GM21360 (cell line): ENCODE data around the gene DDX59.

Experiments
- ATAC-seq: cut with Tn5 transposase; IDR thresholded peaks from one replicate; pipeline ENCODE4 v1.9.1; 2021; ENCODE audit warnings: mild to moderate bottlenecking, moderate library complexity; ENCODE audit not compliant: unreplicated experiment

The DDX59 gene

GRCh38 chr1:200671235-200671786, 1.6 kb upstream of the DDX59 start:
- no peak for ATAC-seq

GRCh38 chr1:200670242-200671118, 773 bp upstream of the DDX59 start:
- ATAC-seq = peak; percentile 8

GRCh38 chr1:200668514-200669313, 993 bp downstream of the DDX59 start:
- no peak for ATAC-seq

DNA sequence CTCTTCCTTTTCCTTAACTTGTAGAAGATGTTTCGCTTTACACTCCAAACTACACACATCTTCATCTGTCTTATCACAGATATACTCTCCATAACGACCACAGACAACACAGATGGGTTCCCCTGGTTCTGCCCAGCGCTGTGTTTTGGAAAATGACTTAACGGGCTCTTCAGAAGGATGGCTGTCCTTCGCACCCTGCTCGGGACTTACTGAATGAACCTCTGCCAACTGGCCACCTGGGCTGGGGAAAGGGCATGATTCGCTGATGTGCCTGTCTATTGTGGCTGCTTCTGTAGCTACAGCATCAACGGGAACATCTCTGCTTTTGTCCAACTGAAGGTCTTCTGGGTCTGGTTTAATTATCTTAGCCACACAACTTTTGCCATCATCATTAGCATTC, 3.4 kb downstream of the DDX59 start:
- no peak for ATAC-seq

DNA sequence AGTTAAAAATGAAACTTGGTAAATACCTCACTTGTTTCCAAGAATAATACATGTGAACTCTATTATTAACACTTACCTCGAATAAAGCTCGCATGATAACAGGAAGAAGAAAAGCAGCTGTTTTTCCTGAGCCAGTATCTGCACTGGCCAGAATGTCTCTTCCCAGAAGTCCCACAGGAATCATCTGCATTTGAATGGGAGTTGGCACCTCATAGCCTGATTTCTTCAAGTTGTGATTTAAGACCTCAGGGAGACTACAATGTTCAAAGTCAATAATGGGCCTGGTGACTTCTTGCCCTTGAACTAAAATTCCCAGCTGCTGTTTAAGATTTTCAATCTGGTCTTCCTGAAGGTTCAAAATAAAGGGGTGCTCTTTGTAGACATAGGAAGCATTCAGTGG, 3.8 kb downstream of the DDX59 start:
- no peak for ATAC-seq

DNA sequence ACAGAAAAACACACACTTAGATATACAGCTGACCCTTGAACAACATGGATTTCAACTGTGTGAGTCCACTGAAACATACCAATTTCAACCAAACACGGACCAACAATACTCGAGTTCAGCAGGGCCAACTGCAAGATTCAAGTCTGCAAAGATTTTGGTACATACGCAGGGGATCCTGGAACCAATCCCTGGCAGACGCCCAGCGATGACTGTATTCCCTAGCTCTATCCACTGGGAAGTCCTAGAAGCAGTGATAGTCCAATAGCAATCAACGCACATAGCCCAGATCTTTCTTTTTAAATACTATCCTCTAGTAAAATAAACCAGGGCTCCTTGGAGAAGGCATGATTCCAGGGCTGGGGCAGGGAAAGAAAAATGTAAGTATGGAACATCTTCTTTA, 9.0 kb downstream of the DDX59 start:
- ATAC-seq = no peak

DNA sequence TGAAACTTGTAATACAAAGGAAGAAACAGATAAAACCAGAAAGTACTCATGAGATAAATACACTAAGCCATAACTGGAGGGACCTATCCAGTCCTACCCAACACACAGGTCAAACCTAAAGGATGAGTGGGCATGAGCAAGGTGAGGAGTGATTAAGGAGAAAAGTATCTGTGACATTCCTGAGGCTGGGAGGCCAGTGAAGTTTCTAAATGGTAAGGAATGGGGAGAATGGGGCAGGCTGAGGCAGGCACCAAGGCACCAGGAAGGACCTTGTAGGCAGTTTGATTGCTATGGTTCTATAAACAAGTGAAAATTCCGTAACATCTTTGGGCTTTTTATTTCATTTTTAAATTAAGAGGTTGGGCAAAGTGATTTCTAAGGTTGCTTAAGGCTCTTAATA, 10.4 kb downstream of the DDX59 start:
- no peak for ATAC-seq

DNA sequence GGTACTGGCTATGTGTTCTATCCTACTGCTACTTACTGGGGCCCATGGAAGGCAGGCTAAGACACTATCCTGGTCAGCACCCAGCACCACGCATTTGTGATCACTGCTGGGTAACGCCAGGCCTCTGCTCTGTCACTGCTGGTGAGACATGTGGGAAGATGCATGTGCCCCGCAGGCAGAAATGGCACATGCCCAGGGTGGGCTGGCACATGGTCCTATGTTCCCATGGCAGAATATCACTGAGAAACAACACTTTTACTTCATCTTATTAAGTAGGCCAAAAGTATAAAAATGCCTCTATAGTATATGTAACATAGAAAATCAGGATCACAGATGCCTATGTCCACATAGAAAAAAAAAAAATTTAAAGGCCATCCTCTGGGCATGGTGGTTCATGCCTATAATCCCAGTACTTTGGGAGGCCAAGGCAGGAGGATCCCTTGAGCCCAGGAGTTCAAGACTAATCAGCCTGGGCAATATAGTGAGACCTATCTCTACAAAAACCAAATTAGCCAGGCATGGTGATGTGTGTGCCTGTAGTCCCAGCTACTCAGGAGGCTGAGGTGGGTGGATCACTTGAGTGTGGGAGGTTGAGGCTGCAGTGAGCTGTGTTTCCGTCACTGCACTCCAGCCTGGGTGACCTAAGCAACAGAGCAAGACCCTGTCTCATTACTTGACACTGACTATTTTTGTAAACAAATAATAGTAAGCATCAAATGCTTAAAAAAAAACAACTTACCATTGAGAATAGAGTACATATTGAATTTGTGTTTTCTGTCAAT, 11.5 kb downstream of the DDX59 start:
- ATAC-seq = no peak

GRCh38 chr1:200654660-200655059, 15.0 kb downstream of the DDX59 start:
- peak; percentile 88 for ATAC-seq

GRCh38 chr1:200653022-200653462, 16.7 kb downstream of the DDX59 start:
- ATAC-seq = no peak

- no peak for ATAC-seq
Measured at GRCh38 chr1:200652378-200652777, 17.3 kb downstream of the DDX59 start.

- no peak for ATAC-seq
Measured at GRCh38 chr1:200646515-200646914, 23.2 kb downstream of the DDX59 start.

- ATAC-seq = no peak
Measured at GRCh38 chr1:200644021-200644420, 25.7 kb downstream of the DDX59 start.

DNA sequence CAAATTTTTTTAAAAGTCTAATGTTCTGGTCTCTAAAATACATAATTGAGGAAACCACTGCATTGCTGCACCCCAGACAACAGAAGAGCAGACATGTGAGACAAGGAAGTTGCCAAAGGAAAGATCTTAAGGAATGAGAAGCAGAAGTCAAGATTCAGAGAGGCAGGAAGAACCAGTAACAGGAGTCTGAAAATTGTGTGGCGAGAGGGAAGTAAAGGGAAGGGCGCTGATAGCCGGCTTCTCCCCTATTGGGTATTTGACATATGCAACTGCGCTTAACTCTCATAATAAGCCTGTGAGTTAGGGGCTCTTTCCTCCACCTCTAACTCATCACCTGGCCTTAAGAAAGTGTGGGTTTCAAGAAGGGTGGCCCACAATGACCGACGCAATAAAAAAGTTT, 27.2 kb downstream of the DDX59 start:
- no peak for ATAC-seq

DNA sequence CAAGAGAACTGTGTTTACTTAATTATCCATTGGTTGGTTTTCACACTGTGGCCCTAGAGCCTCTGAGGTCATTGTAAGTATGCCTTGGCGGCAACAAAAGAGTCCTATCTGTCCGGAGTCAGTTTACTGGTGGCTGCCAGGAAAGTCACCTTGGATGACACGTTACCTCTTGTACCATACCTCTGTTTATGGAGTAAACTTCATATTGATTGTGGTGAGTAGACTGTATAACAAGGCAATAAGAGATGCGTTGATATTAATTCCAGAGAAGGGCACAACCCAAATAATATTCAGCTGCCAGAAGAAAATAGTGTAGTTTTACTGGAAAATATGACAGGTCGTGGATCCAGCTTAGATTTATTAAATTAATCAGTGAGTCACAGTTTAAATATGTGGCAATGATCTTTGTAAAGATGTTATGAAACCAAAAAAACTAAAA, 28.7 kb downstream of the DDX59 start:
- ATAC-seq = no peak

DNA sequence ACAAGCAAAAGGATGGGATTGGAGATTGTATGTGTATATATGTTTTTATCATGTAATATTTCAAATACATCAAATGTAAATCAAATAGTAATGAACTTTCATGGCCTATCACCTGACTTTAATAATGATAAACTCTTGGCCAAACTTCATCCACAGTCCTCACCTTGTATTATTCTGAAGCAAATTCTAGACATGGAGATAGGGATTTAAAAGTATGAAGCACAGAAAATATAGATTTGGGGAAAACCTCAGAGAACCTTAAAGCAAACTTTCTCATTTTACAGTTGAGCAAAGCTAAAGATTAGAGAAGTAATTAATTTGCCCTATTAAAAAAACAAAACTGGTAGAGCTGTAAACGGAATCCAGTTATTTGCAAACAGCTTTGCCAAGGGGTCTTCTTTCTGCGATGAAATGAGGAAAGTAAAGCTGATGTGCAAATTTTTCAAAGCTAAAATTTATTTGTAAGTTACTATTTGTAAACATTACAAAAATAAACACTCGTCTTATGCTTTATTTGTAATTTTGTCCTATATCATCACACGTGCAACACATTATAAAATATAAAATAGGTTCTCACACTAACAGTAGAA, 29.2 kb downstream of the DDX59 start:
- ATAC-seq = no peak

DNA sequence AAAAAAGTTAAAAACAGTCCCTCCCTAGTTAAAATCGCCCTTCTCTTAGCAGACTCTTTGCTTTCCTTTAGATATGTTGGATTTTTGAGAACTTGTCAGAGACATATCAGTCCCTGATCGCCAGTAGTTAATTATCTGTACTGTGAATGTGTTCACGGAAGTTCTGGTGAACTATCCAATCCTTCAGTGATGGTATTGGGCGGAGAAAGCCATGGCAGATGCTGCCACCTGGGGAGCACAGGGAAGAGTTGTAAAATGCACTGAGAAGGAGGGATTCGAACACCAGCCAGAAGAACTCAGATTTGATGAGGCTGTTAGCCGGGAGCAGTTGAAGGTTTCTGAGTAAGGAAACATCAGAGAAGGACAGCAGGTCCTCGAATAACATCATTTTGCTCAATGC, 31.6 kb downstream of the DDX59 start:
- no peak for ATAC-seq

DNA sequence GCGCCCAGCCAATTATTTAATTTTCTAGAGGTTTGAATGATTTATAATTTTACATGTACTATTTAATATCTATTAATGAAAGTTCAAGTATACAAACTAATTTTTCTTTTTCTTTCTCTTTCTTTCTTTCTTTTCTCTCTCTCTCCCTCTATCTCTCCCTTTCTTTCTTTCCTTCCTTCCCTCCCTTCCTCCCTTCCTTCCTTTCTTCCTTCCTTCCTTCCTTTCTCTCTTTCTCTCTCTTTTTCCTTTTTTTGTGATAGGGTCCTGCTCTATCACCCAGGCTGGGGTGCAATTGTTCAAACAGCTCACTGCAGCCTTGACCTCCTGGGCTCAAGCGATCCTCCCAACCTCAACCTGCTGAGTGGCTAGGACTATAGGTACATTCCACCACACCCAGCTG, 33.0 kb downstream of the DDX59 start:
- no peak for ATAC-seq

GRCh38 chr1:200634261-200635122, 35.2 kb downstream of the DDX59 start:
- ATAC-seq = no peak

- ATAC-seq = no peak
Measured at GRCh38 chr1:200631375-200631774, 38.3 kb downstream of the DDX59 start.
